Caco-2 (cell line): ENCODE results near the gene PARD3B. TPM values are rescaled to one million over a fixed set of nuclear protein-coding genes. Genes with fewer than 3 reads are reported as not detected.

Experiments
- BruUV-seq: library from RNA; stranded (reverse); fragments of 400-500 nt; replicated peaks from 2 replicates; lab custom pipeline; 2021; lab: Mats Ljungman, UMichigan
- CTCF ChIA-PET: fragments of 300-600 bp; sonication (Branson Sonifier 250); formaldehyde crosslinking; loops from one replicate; lab custom pipeline; 2022; ENCODE audit warnings: antibody characterized with exemption; lab: Charles Lee
- POLR2A ChIA-PET: fragments of 300-600 bp; sonication (Branson Sonifier 250); formaldehyde crosslinking; loops from one replicate; lab custom pipeline; 2022; ENCODE audit warnings: antibody characterized with exemption; lab: Charles Lee
- DNase-seq, 2 experiments: peaks; one replicate each; pipeline versions ENCODE4 v3.0.0 to v3.0.0-alpha.2; 2020 to 2022
- H3K27me3 ChIP-seq: replicated peaks from 2 replicates; pipeline ENCODE4 v1.6.0; 2011; ENCODE audit warnings: low read length; ENCODE audit not compliant: control insufficient read depth, insufficient read depth
- H3K36me3 ChIP-seq: 2 replicates; pipeline ENCODE4 v1.5.1; 2011; ENCODE audit warnings: low read length; ENCODE audit not compliant: control insufficient read depth, insufficient read depth
- H3K4me1 ChIP-seq: fragments of 250-450 bp; sonication (Bioruptor Pico); 2 replicates; pipeline ENCODE4 v1.5.1; 2020; ENCODE audit warnings: mild to moderate bottlenecking
- H3K4me3 ChIP-seq: 2 replicates; pipeline ENCODE4 v1.5.1; 2011; ENCODE audit warnings: low read depth, mild to moderate bottlenecking, control low read depth, low read length
- H3K9me3 ChIP-seq: fragments of 250-450 bp; sonication (Bioruptor Pico); 2 replicates; pipeline ENCODE4 v1.5.1; 2020; ENCODE audit warnings: mild to moderate bottlenecking, moderate library complexity
- H3K27ac Mint-ChIP-seq: one replicate; pipeline ENCODE4 v1.8.0; 2022; ENCODE audit warnings: mixed read lengths; ENCODE audit not compliant: unreplicated experiment
- H3K27me3 Mint-ChIP-seq: one replicate; pipeline ENCODE4 v1.8.0; 2022; ENCODE audit warnings: mixed read lengths; ENCODE audit not compliant: insufficient read depth, unreplicated experiment
- H3K36me3 Mint-ChIP-seq: one replicate; pipeline ENCODE4 v1.8.0; 2022; ENCODE audit warnings: mild to moderate bottlenecking, mixed read lengths; ENCODE audit not compliant: insufficient read depth, unreplicated experiment
- H3K4me1 Mint-ChIP-seq: one replicate; pipeline ENCODE4 v1.8.0; 2022; ENCODE audit warnings: low read depth, mixed read lengths; ENCODE audit not compliant: unreplicated experiment
- H3K4me3 Mint-ChIP-seq: one replicate; pipeline ENCODE4 v1.8.0; 2022; ENCODE audit warnings: mild to moderate bottlenecking, moderate library complexity, mixed read lengths; ENCODE audit not compliant: unreplicated experiment
- H3K9me3 Mint-ChIP-seq: one replicate; pipeline ENCODE4 v1.8.0; 2022; ENCODE audit warnings: mixed read lengths; ENCODE audit not compliant: unreplicated experiment
- intact Hi-C: fragments of 100-400 bp; cut with micrococcal nuclease; formaldehyde crosslinking; loops from one replicate; pipeline ENCODE4 v1.10.0; 2022; ENCODE audit not compliant: unreplicated experiment
- total RNA-seq: library from RNA; stranded (reverse); gene quantifications from 2 replicates; pipeline ENCODE4 v1.2.3, GENCODE V29; 2022
- TF ChIP-seq, protein P1 (sequence below), 2 experiments: fragments of 200-600 bp in 1 of 2; IDR thresholded peaks; 1 replicate in 1 of 2; 2 replicates in 1 of 2; pipeline versions ENCODE4 v1.5.1 to v1.8.0; 2011 to 2022; ENCODE audit warnings: antibody characterized with exemption in 1 of 2, control low read depth in 1 of 2, inconsistent platforms in 1 of 2, low read depth in 1 of 2, low read length in 1 of 2, mild to moderate bottlenecking in 1 of 2, moderate library complexity in 1 of 2; ENCODE audit not compliant: insufficient read depth in 1 of 2, severe bottlenecking in 1 of 2, unreplicated experiment in 1 of 2

The PARD3B gene
- total RNA-seq, 1 experiment from 2014 or later = 68.9 TPM

DNA sequence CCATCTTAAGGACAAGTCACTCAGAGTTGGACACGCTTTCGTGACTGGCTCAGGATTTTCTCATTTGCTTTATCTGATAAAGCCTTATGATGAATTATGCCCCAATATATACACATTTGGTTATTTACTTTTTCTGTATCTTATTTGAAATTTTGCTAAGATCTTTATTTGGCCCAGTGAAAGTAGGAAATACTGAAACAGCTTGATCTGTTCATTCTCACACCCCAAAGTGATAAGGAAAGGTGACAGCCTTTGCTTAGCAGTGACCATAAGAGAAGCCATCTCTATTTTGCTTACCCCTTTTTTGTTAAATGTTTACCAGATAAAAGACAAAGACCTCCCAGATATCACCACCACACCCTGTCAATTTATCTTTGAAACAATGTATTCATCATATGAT is 428.3 kb downstream of the PARD3B start:
- BruUV-seq = no TSS peak
- ChIA-PET POLR2A (no interaction called here), CTCF (no interaction called here)
- intact Hi-C loops = loop anchor here (2.0 kb wide), 1 partner anchor 27 kb away; no protein-coding TSS in a partner anchor
- H3K4me3 ChIP-seq = no peak overlapping the region
- no peaks in the 10 kb centered on the region for H3K27me3 ChIP-seq
- no peaks in the 10 kb centered on the region for H3K9me3 ChIP-seq
- DNase-seq = no peak
- no peaks in the 10 kb centered on the region for H3K36me3 ChIP-seq
- Mint-ChIP-seq H3K4me1 (peaks cover 18% of the 10 kb centered on the region), H3K27ac (no peak overlapping the region), H3K9me3 (no peaks in the 10 kb centered on the region), H3K27me3 (no peaks in the 10 kb centered on the region), H3K4me3 (no peak overlapping the region), H3K36me3 (peaks cover 10% of the 10 kb centered on the region)
- TF ChIP-seq, protein P1, sequence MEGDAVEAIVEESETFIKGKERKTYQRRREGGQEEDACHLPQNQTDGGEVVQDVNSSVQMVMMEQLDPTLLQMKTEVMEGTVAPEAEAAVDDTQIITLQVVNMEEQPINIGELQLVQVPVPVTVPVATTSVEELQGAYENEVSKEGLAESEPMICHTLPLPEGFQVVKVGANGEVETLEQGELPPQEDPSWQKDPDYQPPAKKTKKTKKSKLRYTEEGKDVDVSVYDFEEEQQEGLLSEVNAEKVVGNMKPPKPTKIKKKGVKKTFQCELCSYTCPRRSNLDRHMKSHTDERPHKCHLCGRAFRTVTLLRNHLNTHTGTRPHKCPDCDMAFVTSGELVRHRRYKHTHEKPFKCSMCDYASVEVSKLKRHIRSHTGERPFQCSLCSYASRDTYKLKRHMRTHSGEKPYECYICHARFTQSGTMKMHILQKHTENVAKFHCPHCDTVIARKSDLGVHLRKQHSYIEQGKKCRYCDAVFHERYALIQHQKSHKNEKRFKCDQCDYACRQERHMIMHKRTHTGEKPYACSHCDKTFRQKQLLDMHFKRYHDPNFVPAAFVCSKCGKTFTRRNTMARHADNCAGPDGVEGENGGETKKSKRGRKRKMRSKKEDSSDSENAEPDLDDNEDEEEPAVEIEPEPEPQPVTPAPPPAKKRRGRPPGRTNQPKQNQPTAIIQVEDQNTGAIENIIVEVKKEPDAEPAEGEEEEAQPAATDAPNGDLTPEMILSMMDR (IDR thresholded peaks at IDR 0.05; ENCODE audit: insufficient read depth in 1 of 2, low read depth in 1 of 2, low read length in 1 of 2, severe bottlenecking in 1 of 2, unreplicated experiment in 1 of 2) = no peak
- H3K4me1 ChIP-seq = peaks cover 27% of the 10 kb centered on the region

DNA sequence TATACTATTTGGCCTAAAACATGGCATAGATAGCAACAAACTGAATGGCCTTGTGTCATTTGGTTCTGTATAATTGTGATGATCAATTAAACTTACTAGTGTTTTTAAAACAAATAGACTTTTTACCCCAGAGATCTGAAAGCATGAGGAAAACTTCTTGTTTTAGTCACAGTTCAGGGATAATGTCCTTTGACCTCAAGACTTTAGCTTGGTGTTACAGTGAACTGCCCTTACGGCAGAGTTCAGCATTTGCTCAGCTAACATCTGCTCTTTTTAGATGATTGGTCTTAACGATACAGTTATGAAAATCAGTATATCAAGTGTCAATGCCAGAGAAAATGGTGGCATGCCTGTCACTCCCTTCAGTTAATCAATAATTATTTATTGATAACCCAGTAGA is 429.2 kb downstream of the PARD3B start:
- H3K4me3 ChIP-seq = no peak overlapping the region
- BruUV-seq = no TSS peak
- no peaks in the 10 kb centered on the region for H3K36me3 ChIP-seq
- Mint-ChIP-seq H3K4me1 (peaks cover 18% of the 10 kb centered on the region), H3K9me3 (no peaks in the 10 kb centered on the region), H3K36me3 (peaks cover 9% of the 10 kb centered on the region), H3K27ac (no peak overlapping the region), H3K4me3 (no peak overlapping the region), H3K27me3 (no peaks in the 10 kb centered on the region)
- H3K4me1 ChIP-seq = peaks cover 27% of the 10 kb centered on the region
- no peaks in the 10 kb centered on the region for H3K27me3 ChIP-seq
- POLR2A ChIA-PET = no interaction called here
- intact Hi-C loops = no loop called here
- CTCF ChIA-PET = no interaction called here
- TF ChIP-seq, protein P1 (IDR thresholded peaks at IDR 0.05; ENCODE audit: insufficient read depth in 1 of 2, low read depth in 1 of 2, low read length in 1 of 2, severe bottlenecking in 1 of 2, unreplicated experiment in 1 of 2) = no peak
- H3K9me3 ChIP-seq = no peaks in the 10 kb centered on the region
- DNase-seq = no peak

DNA sequence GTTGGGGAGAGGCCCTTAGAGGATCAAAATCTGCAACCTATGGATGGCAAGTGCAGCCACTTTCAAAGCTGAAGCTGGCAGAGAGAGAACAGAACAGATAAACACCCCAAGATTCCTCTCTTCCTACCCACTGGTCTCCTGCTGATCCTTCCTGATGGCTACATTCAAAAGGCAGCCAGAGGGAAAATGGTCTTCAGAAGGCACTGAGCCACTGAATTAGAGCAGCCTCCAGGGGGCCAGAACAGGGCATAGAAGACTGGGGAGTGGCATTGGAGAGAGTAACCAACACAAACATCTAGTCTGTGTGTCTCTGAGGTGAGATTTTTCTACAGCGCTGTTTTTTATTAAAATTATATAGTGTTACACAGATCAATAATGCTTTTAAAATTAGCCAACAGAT is 432.6 kb downstream of the PARD3B start:
- TF ChIP-seq, protein P1 (IDR thresholded peaks at IDR 0.05; ENCODE audit: insufficient read depth in 1 of 2, low read depth in 1 of 2, low read length in 1 of 2, severe bottlenecking in 1 of 2, unreplicated experiment in 1 of 2) = no peak
- H3K4me1 ChIP-seq = peaks cover 20% of the 10 kb centered on the region
- H3K4me3 ChIP-seq = no peak overlapping the region
- H3K27me3 Mint-ChIP-seq = no peaks in the 10 kb centered on the region
- H3K4me3 Mint-ChIP-seq = no peak overlapping the region
- ChIA-PET CTCF (no interaction called here), POLR2A (no interaction called here)
- H3K4me1 Mint-ChIP-seq = peaks cover 18% of the 10 kb centered on the region
- H3K27ac Mint-ChIP-seq = no peak overlapping the region
- no peaks in the 10 kb centered on the region for H3K36me3 ChIP-seq
- BruUV-seq = no TSS peak
- no peaks in the 10 kb centered on the region for H3K9me3 ChIP-seq
- H3K27me3 ChIP-seq = no peaks in the 10 kb centered on the region
- no peaks in the 10 kb centered on the region for H3K9me3 Mint-ChIP-seq
- DNase-seq = no peak
- peaks cover 5% of the 10 kb centered on the region for H3K36me3 Mint-ChIP-seq
- intact Hi-C loops = no loop called here
